Measurements from ENCODE around the gene CALM3.

The CALM3 gene

GRCh38 chr19:46639358-46640182, 38.4 kb downstream of the CALM3 start:
- no peak for DNase-seq

- no peak for DNase-seq
These were observed 39.5 kb downstream of the CALM3 start for GRCh38 chr19:46640656-46641055.

GRCh38 chr19:46644720-46645119, 43.6 kb downstream of the CALM3 start:
- no peak for DNase-seq

- no peak for DNase-seq
These were observed 45.3 kb downstream of the CALM3 start for GRCh38 chr19:46646402-46646801.

- no peak for DNase-seq
These were observed 47.2 kb downstream of the CALM3 start for GRCh38 chr19:46648060-46648960.

GRCh38 chr19:46648961-46649960, 48.1 kb downstream of the CALM3 start:
- no peak for DNase-seq

- no peak for DNase-seq
These were observed 49.3 kb downstream of the CALM3 start for GRCh38 chr19:46650445-46650844.

- DNase-seq: no peak
These were observed 53.6 kb downstream of the CALM3 start for GRCh38 chr19:46654621-46655152.

- DNase-seq: no peak
These were observed 55.4 kb downstream of the CALM3 start for GRCh38 chr19:46656541-46656940.

- DNase-seq: no peak
These were observed 58.2 kb downstream of the CALM3 start for GRCh38 chr19:46659151-46660007.

- DNase-seq: no peak
These were observed 58.9 kb downstream of the CALM3 start for GRCh38 chr19:46660008-46660517.
